IPS DF 19.7 (cell line): ENCODE results near the gene NGDN.

Source experiments
- DNase-seq: peaks from one replicate; pipeline ENCODE4 v3.0.0-alpha.2; 2013; ENCODE audit warnings: low read depth, low spot score

The NGDN gene

GRCh38 chr14:23522643-23523198 lies 53.2 kb downstream of the NGDN start:
- no peak for DNase-seq

GRCh38 chr14:23523229-23524016 lies 53.9 kb downstream of the NGDN start:
- DNase-seq, result no peak

- DNase-seq, result no peak
These were observed 55.5 kb downstream of the NGDN start for GRCh38 chr14:23524954-23525353.

- DNase-seq, result no peak
These were observed 56.1 kb downstream of the NGDN start for GRCh38 chr14:23525611-23526010.
